ENCODE data around the gene TCOF1.
"Not testable (repeated sequence)": the region's sequence is repeated elsewhere in the genome, so short reads cannot be mapped to it uniquely, and the experiment has no call there.

TCOF1 gene

DNA sequence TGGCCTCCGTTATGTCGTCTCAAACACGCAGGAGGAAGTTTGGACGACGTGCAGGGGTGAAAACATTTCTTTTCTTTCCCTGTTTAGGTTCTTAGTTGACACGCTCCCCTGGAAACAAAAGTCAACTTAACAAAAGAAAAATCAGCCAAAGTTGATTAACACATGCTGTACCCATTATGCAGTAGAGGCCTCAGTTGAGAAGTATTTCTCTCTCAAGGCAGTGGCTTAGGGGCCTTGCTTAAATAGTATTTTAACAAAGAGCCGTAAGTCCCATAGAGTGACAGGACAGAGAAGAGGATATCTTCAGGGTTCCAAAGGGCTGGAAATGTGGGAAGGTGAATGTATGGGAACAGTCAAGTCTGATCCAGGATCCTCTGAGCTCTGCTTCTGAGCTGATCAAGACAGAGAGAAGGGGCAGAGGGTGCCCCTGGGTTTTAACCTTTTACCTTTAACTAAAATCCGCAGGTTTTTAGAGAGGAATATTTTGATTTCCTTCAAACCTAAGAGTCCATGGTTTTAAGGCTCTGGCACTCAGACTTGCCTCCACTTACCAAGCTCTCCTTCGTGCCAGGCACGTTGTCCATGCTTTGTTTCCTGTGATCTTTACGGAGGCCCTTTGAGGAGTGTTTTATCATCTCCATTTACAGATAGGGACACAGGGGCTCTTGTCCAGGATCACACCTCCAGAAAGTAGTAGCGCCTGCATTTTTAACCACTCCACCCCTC lies 55.8 kb downstream of the TCOF1 start:
- TF ChIP-seq CTCF (conservative IDR thresholded peaks at IDR 0.05) (no peak), ZFX (IDR thresholded peaks at IDR 0.05) (no peak)
- H3K27ac ChIP-seq, result no peak overlapping the region

DNA sequence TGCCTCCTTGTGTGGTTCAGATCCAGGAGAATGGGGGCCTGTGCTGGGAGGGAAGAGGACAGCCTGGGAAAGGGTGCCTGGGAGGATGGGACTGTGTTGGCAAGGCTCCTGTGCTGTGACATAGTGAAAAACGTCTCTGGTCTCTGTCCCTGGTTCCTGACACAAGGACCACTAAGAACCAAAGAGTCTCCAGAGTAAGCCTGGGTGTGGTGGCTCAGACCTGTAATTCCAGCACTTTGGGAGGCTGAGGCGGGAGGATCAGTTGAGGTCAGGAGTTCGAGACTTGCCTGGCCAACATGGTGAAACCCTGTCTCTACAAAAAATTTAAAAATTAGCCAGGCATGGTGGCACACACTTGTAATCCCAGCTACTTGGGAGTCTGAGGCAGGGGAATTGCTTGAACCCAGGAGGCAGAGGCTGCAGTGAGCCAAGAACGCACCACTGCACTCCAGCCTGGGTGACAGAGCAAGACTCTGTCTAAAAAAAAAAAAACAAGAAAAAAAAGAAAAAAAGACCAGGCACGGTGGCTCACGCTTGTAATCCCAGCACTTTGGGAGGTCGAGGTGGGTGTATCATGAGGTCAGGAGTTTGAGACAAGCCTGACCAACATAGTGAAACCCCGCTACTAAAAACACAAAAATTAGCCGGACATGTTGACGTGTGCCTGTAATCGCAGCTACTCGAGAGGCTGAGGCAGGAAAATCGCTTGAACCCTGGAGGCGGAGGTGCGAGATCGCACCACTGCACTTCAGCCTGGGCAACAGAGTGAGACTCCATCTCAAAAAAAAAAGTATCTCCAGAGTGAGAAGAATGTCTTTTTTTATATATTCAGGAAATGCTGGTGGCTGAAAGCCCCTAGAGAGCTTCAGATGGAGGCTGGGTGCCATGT lies 56.6 kb downstream of the TCOF1 start:
- not testable (repeated sequence) for H3K27ac ChIP-seq

DNA sequence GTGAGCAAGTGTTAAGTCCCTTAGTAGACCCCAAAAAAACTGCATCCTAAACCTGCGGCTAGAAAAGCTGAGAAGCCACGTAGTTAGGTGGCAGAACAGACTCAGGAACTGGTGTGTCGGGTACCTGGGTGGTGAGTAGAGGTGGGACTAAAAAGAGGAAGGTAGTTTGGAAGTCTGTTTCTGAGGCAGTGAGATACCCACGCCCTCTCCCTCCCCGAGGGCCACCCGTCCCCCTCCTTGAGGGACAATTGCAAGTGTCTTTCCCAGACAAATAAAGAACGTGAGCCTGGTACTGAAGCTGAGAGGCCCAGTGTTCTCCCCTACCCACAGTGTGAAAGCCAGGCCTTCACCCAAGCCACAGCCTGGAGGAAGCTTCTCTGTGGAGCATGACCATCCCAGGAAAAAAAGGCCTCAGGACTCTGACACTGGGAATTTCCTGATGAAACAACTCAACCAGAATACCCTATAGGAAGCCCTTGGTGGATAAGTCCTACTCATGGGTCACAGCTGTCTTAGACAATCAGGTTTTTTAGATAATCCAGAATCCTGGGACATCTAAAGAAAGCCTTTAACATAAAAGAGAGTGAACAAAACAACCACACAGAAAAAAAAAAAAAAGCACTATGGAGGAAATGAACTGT lies 62.3 kb downstream of the TCOF1 start:
- H3K27ac ChIP-seq, result no peak overlapping the region
- no peak for TF ChIP-seq ZFX (IDR thresholded peaks at IDR 0.05)
- no peak for TF ChIP-seq CTCF (conservative IDR thresholded peaks at IDR 0.05)

- TF ChIP-seq CTCF (conservative IDR thresholded peaks at IDR 0.05) (no peak), ZFX (IDR thresholded peaks at IDR 0.05) (no peak)
- no peak overlapping the region for H3K27ac ChIP-seq
Measured at GRCh38 chr5:150422075-150422474, 64.6 kb downstream of the TCOF1 start.

GRCh38 chr5:150422758-150423157 lies 65.3 kb downstream of the TCOF1 start:
- no peak overlapping the region for H3K27ac ChIP-seq
- TF ChIP-seq ZFX (IDR thresholded peaks at IDR 0.05), result no peak
- TF ChIP-seq CTCF (conservative IDR thresholded peaks at IDR 0.05), result no peak

DNA sequence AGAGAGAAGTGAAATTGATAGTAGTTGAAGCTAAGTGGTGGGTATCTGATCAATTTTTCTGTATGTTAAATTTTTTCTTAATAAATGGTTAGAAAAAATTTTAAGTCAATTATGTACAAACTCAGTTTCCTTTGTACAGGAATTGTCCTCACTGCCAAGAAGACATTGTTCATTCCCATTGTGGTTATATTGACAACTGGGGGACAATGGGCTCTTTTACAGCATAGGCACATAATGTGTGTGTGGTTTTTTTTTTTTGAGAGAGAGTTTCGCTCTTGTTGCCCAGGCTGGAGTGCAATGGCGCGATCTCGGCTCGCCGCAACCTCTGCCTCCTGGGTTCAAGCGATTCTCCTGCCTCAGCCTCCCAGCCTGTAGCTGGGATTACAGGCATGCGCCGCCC lies 68.7 kb downstream of the TCOF1 start:
- H3K27ac ChIP-seq, result not testable (repeated sequence)

- TF ChIP-seq ZFX (IDR thresholded peaks at IDR 0.05) (no peak), CTCF (conservative IDR thresholded peaks at IDR 0.05) (no peak)
- H3K27ac ChIP-seq, result no peak overlapping the region
Measured at GRCh38 chr5:150428106-150428876, 70.8 kb downstream of the TCOF1 start.

DNA sequence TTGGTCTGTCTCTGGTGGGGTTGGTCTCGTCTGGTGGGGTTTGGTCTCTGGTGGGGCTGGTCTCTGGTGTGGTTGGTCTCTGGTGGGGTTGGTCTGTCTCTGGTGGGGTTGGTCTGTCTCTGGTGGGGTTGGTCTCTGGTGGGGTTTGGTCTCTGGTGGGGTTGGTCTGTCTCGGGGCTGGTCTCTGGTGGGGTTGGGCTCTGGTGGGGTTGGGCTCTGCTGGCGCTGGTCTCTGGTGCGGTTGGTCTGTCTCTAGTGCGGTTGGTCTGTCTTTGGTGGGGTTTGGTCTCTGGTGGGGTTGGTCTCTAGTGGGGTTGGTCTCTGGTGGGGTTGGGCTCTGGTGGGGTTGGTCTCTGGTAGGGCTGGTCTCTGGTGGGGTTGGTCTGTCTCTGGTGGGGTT lies 71.5 kb downstream of the TCOF1 start:
- H3K27ac ChIP-seq, result no peak overlapping the region
- TF ChIP-seq CTCF (conservative IDR thresholded peaks at IDR 0.05) (no peak), ZFX (IDR thresholded peaks at IDR 0.05) (no peak)

All from C4-2B (cell line).